Heart left ventricle (tissue), 16 donors: ENCODE measurements around the gene SLC24A5. TPM values are rescaled to one million over a fixed set of nuclear protein-coding genes. Genes with fewer than 3 reads are reported as not detected.
A peak's percentile ranks its signal among the peaks of the same experiment; 100 is the strongest.

ENCODE experiments used
- ATAC-seq, 4 donors: fragments of 200-7000 bp; cut with Tn5 transposase; one replicate each; pipeline ENCODE4 v1.9.1; 2020 to 2022; ENCODE audit warnings: moderate library complexity in 4 of 4, mild to moderate bottlenecking in 3 of 4, moderate number of reproducible peaks in 1 of 4
- DNase-seq, 5 donors: peaks; one replicate each; pipeline ENCODE4 v3.0.0-alpha.2; 2020
- H3K27ac ChIP-seq, 12 donors: fragments of 200-600 bp; sonication (generic) in 4 of 12; one replicate each; pipeline versions ENCODE4 v1.5.0 to v1.8.0; 2016 to 2022; ENCODE audit warnings: mild to moderate bottlenecking in 2 of 12
- H3K27me3 ChIP-seq, 9 donors: fragments of 200-600 bp; sonication (generic) in 2 of 9; one replicate each; pipeline versions ENCODE4 v1.5.1 to v1.8.0; 2016 to 2022; ENCODE audit warnings: mild to moderate bottlenecking in 3 of 9
- H3K36me3 ChIP-seq, 9 donors: fragments of 200-600 bp; sonication (generic) in 2 of 9; one replicate each; pipeline versions ENCODE4 v1.5.0 to v1.8.0; 2018 to 2022; ENCODE audit warnings: mild to moderate bottlenecking in 2 of 9
- H3K4me1 ChIP-seq, 12 donors: fragments of 200-600 bp; sonication (generic) in 4 of 12; one replicate each; pipeline versions ENCODE4 v1.5.0 to v1.8.0; 2016 to 2022; ENCODE audit warnings: mild to moderate bottlenecking in 3 of 12
- H3K4me3 ChIP-seq, 12 donors: fragments of 200-600 bp; sonication (generic) in 4 of 12; one replicate each; pipeline versions ENCODE4 v1.5.0 to v1.8.0; 2017 to 2022; ENCODE audit warnings: mild to moderate bottlenecking in 9 of 12, moderate library complexity in 4 of 12
- H3K9me3 ChIP-seq, 12 donors: fragments of 200-600 bp; sonication (generic) in 4 of 12; one replicate each; pipeline versions ENCODE4 v1.5.0 to v1.8.0; 2016 to 2022; ENCODE audit warnings: mild to moderate bottlenecking in 1 of 12
- CTCF ChIP-seq, 12 donors: fragments of 200-600 bp; sonication (generic) in 4 of 12; IDR thresholded peaks; one replicate each; pipeline versions ENCODE4 v1.5.0 to v1.8.0; 2018 to 2022; ENCODE audit warnings: antibody characterized with exemption in 12 of 12, mild to moderate bottlenecking in 5 of 12
- POLR2A ChIP-seq, 2 donors: fragments of 450-650 bp; IDR thresholded peaks; one replicate each; pipeline ENCODE4 v1.6.1; 2017; ENCODE audit warnings: antibody characterized with exemption in 2 of 2, mild to moderate bottlenecking in 2 of 2, moderate library complexity in 2 of 2
- WGBS, 4 donors: extraction: QIAGEN DNeasy Blood & Tissue Kit in 2 of 4; methylation state at CpG; one replicate each; pipeline versions ENCODE4 v1.1.5 to v1.1.7; 2013 to 2018; 5-methylcytosine and 5-hydroxymethylcytosine counted together
- intact Hi-C, 10 donors: fragments of 100-400 bp; cut with DNase I; formaldehyde crosslinking; loops; one replicate each; pipeline versions ENCODE4 v1.11.1 to v1.14.2; 2022
- polyA plus RNA-seq, 2 donors: library from polyadenylated mRNA; stranded (reverse); fragments of 200-250 nt; gene quantifications; one replicate each; pipeline ENCODE4 v1.2.3, GENCODE V29; 2013
- total RNA-seq, 9 donors: library from RNA; depleted of rRNA in 2 of 9; stranded (reverse); fragments of >200 nt in 2 of 9; fragmentation: NEBNext Ultra II Directional in 3 of 9; extraction: Animal tissue kit (Norgen Biotek cat#: 25700) in 3 of 9; gene quantifications; one replicate each; pipeline versions ENCODE4 v1.1.0 to v1.2.4, GENCODE V29; 2016 to 2023
- donor health status: ischemic (EF 13 %, LVEDD 7.1; RV severe dilation, severe dysfunction).
- donor health status: healthy with polysubstance abuse.
- donor health status: DM: no; HTN: yes; CAD: no.
- donor health status: DM: no; HTN: no; CAD: no.
- donor health status: ischemic (EF 25% LVEDD 6.9; RV normal size, moderate dysfunction).
- donor health status: ischemic (EF 25% LVEDD 5.7; RV mildly dilated, moderate dysfunction).
- donor health status: healthy.
- donor health status: DM: yes; HTN: yes; CAD: no.
- donor health status: ischemic (EF 35%, LVEDD 5.7; RV mildly dilated, moderate dysfunction).
- donor health status: nonischemic (EF 11% LVEDD 7.7; RV severe dilation, severe dysfunction).
- donor health status: DM: yes; HTN: yes; CAD: no.
- donor health status: PGD.
- donor health status: ischemic (EF 29% LVEDD 5.4; RV normal size, mild dysfunction).
- donor health status: nonischemic (EF 23%, LVEDD 6.1; RV moderate dilation, normal function).

SLC24A5 gene
- total and polyA plus RNA-seq, 11 donors, result not detected

GRCh38 chr15:48170981-48171380 lies 50.2 kb downstream of the SLC24A5 start:
- DNase-seq, result no peak
- Histone ChIP-seq H3K9me3 (peaks cover 0 to 20% (median 3%) of the 10 kb centered on the region in 12 donors), H3K4me1 (no peaks in the 10 kb centered on the region), H3K36me3 (peaks cover 0 to 6% (median 0%) of the 10 kb centered on the region in 9 donors), H3K27me3 (no peaks in the 10 kb centered on the region), H3K4me3 (no peak overlapping the region), H3K27ac (no peak overlapping the region)
- intact Hi-C loops, result no loop called here
- TF ChIP-seq CTCF (IDR thresholded peaks at IDR 0.05) (no peak), POLR2A (IDR thresholded peaks at IDR 0.05) (no peak)
- ATAC-seq, result no peak
- 68 to 95% (median 83%) methylated on average over 1 of the region's 1 CpG for WGBS, 4 donors

- peaks cover 0 to 16% (median 7%) of the 10 kb centered on the region in 12 donors for H3K4me1 ChIP-seq
- no peak for ATAC-seq
- no peak for TF ChIP-seq POLR2A (IDR thresholded peaks at IDR 0.05)
- no peak for TF ChIP-seq CTCF (IDR thresholded peaks at IDR 0.05)
- no peak overlapping the region for H3K4me3 ChIP-seq
- H3K27me3 ChIP-seq, result peaks cover 0 to 15% (median 0%) of the 10 kb centered on the region in 9 donors
- H3K27ac ChIP-seq, result no peak overlapping the region
- H3K36me3 ChIP-seq, result no peaks in the 10 kb centered on the region
- 90 to 97% (median 96%) methylated on average over 3 of the region's 3 CpGs for WGBS, 4 donors
- H3K9me3 ChIP-seq, result peaks cover 0 to 20% (median 3%) of the 10 kb centered on the region in 12 donors
- no peak for DNase-seq
- intact Hi-C loops, result no loop called here
Observed at GRCh38 chr15:48175126-48175525, 54.3 kb downstream of the SLC24A5 start.

GRCh38 chr15:48176112-48176511 lies 55.3 kb downstream of the SLC24A5 start:
- no peak overlapping the region for H3K4me3 ChIP-seq

GRCh38 chr15:48176957-48177356 lies 56.2 kb downstream of the SLC24A5 start:
- DNase-seq (no peak), ATAC-seq (peak in 1 of 4 donors; percentile 4)
- TF ChIP-seq POLR2A (IDR thresholded peaks at IDR 0.05) (no peak), CTCF (IDR thresholded peaks at IDR 0.05) (no peak)
- H3K27ac ChIP-seq, result peak overlapping the region in 4 of 12 donors; percentile 70 to 91 (median 79)
- intact Hi-C loops, result no loop called here
- WGBS, 4 donors, result 60 to 77% (median 76%) methylated on average over 2 of the region's 2 CpGs
- H3K4me1 ChIP-seq, result peaks cover 0 to 16% (median 7%) of the 10 kb centered on the region in 12 donors
- peak overlapping the region in 10 of 12 donors; percentile 58 to 72 (median 68) for H3K4me3 ChIP-seq
- H3K27me3 ChIP-seq, result peaks cover 0 to 20% (median 0%) of the 10 kb centered on the region in 9 donors
- peaks cover 0 to 18% (median 3%) of the 10 kb centered on the region in 12 donors for H3K9me3 ChIP-seq
- no peaks in the 10 kb centered on the region for H3K36me3 ChIP-seq

More at GRCh38 chr15:48176112-48176511, 55.3 kb downstream of the SLC24A5 start:
- Histone ChIP-seq H3K4me1 (peaks cover 0 to 16% (median 7%) of the 10 kb centered on the region in 12 donors), H3K36me3 (no peaks in the 10 kb centered on the region), H3K27me3 (peaks cover 0 to 20% (median 0%) of the 10 kb centered on the region in 9 donors), H3K27ac (no peak overlapping the region), H3K9me3 (peaks cover 0 to 20% (median 3%) of the 10 kb centered on the region in 12 donors)
- ATAC-seq (no peak), DNase-seq (no peak)
- TF ChIP-seq CTCF (IDR thresholded peaks at IDR 0.05) (no peak), POLR2A (IDR thresholded peaks at IDR 0.05) (no peak)
- intact Hi-C loops, result no loop called here
- WGBS, 4 donors, result 79 to 88% (median 85%) methylated on average over 4 of the region's 4 CpGs
